ENCODE measurements around the gene NEGR1. TPM values are rescaled to one million over a fixed set of nuclear protein-coding genes. Genes with fewer than 3 reads are reported as not detected.

The NEGR1 gene
- total RNA-seq, 2 donors from 2014 or later = not detected

DNA sequence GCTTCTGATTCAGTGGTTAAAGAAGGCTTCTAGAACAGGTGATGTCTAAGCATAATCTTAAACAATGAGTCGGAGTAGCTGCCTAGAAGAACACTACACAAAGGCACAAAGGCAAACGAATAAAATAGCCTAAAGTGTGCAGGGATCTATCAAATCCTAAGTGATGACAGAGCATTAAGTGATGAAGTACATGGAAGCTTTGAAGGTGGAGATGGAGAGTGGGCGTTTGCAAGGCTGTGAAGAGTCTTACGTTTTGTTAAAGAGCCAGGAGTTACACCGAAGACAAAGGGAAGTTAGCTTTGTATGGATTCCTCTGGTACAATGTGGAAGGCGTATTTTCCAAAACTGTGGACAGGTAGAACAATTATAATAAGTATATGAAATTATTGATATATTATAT, 270.6 kb downstream of the NEGR1 start:
- Mint-ChIP-seq H3K4me3 (no peak overlapping the region), H3K36me3 (no peaks in the 10 kb centered on the region)
- no peak for DNase-seq (ENCODE audit: low spot score)

DNA sequence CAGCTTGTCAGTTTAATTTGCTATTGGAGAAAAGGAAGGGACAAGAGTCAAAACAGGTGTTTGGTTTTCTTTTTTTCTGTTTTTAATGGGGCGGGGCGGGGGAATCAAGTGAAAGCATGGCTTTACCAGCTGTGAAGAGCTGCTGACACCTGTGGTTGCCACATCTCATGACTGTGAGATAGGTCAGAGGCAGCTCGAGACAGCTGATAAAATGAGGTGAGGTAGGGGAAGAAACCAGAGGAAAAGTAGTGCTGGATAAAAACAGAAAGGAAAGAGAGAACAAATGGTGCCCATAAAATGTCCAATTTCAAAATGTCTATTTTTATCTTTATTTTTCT, 272.3 kb downstream of the NEGR1 start:
- H3K36me3 Mint-ChIP-seq = no peaks in the 10 kb centered on the region
- peaks cover 5% of the 10 kb centered on the region for H3K9me3 Mint-ChIP-seq
- no peak for ATAC-seq
- DNase-seq (ENCODE audit: low spot score) = no peak
- no peak overlapping the region for H3K27ac Mint-ChIP-seq
- peaks cover 0 to 2% of the 10 kb centered on the region in 2 donors for H3K4me1 Mint-ChIP-seq (ENCODE audit: low read depth in 2 of 2)
- no peak overlapping the region for H3K4me3 Mint-ChIP-seq
- no peaks in the 10 kb centered on the region for H3K27me3 Mint-ChIP-seq

More for the DNA sequence above, 270.6 kb downstream of the NEGR1 start:
- no peak for ATAC-seq
- Mint-ChIP-seq H3K27me3 (no peaks in the 10 kb centered on the region), H3K4me1 (ENCODE audit: low read depth in 2 of 2) (peaks cover 0 to 2% of the 10 kb centered on the region in 2 donors), H3K27ac (no peak overlapping the region), H3K9me3 (peaks cover 5% of the 10 kb centered on the region)

DNA sequence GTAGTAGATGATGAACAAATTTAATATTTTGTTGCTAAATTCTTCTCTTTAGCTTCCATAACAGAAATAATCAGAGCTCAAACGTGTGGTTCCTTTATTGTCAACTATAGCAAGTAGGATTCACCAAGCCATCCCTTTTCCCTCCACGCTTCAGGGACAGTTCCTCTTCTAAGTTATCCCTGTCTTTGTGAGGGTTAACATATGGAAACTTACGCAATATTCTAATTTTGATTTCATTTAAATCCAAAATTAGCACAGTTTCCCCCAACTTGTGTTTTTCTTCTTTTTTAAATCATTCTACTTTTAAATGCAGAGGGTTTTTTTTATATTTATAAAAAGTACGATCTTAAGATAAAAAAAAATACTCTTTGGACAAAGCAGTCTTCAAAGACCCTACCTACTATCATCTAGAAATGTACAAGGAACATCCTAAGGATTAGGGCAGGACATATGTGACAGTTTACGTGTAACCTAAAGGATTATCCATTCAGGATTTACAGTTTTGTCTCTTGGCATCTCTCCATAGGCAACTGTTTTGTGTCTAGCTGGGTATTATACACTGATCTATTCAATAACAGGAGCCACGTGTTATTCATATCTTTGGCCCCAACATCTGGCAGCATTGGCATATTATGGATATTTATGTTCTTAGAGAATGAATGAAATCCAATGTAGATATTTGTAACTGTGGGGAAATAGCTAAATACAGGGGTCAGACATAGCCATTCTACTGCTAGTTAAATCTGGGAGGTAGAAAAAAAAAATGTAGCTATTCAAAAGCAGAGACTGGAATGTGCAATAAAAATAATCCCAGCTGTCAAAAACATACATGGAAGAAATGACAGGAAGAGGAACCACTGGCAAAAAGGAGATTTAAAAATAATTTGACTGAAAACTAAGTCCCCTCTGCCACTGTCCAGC, 272.9 kb downstream of the NEGR1 start:
- Mint-ChIP-seq H3K36me3 (no peaks in the 10 kb centered on the region), H3K4me3 (no peak overlapping the region), H3K4me1 (ENCODE audit: low read depth in 2 of 2) (peaks cover 0 to 2% of the 10 kb centered on the region in 2 donors), H3K9me3 (peaks cover 5% of the 10 kb centered on the region), H3K27me3 (no peaks in the 10 kb centered on the region), H3K27ac (no peak overlapping the region)
- ATAC-seq = no peak
- no peak for DNase-seq (ENCODE audit: low spot score)

DNA sequence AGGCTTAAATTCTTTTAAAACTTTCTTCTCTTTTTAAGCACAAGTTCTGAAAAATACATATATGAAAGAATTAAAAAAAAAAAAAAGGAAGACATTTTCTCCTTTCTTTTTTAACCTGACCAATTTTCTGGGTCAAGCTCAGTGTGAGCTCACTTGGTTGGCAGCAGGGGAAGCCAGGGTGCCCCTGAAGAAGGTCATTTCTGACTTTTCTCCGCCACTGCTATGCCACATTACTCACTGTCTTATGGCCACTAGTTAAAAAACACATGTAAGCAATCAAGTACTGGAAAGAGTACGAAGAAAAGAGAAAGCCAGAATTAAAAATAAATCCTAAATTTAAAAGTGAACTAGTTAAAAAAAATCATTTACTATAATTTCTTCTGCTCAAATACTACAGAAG, 275.0 kb downstream of the NEGR1 start:
- no peak overlapping the region for H3K27ac Mint-ChIP-seq
- no peaks in the 10 kb centered on the region for H3K27me3 Mint-ChIP-seq
- DNase-seq (ENCODE audit: low spot score) (no peak), ATAC-seq (no peak)
- H3K36me3 Mint-ChIP-seq = no peaks in the 10 kb centered on the region
- peaks cover 2% of the 10 kb centered on the region for H3K9me3 Mint-ChIP-seq
- peaks cover 0 to 2% of the 10 kb centered on the region in 2 donors for H3K4me1 Mint-ChIP-seq (ENCODE audit: low read depth in 2 of 2)
- H3K4me3 Mint-ChIP-seq = no peak overlapping the region

DNA sequence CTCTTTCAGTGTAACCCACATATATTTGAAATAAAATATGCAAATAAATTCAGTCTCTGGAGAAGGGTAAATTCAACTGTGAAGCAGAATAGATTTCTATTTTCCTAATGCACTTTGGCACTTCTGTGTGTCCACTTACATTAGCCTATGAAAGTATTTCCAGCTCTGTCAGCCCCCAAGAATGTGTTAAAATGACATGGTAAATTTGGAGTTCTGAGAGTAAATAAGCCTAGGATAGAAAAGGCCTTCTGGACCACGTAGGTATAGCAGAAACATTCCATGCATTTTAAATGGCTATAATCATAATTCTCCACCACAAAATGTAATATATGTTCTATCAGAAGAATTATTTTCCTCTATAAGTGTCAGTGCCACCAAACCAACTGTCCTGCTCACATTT, 276.2 kb downstream of the NEGR1 start:
- Mint-ChIP-seq H3K36me3 (no peaks in the 10 kb centered on the region), H3K27me3 (no peaks in the 10 kb centered on the region), H3K4me1 (ENCODE audit: low read depth in 2 of 2) (peaks cover 0 to 2% of the 10 kb centered on the region in 2 donors), H3K27ac (no peak overlapping the region), H3K4me3 (no peak overlapping the region), H3K9me3 (no peaks in the 10 kb centered on the region)
- ATAC-seq (no peak), DNase-seq (ENCODE audit: low spot score) (no peak)

DNA sequence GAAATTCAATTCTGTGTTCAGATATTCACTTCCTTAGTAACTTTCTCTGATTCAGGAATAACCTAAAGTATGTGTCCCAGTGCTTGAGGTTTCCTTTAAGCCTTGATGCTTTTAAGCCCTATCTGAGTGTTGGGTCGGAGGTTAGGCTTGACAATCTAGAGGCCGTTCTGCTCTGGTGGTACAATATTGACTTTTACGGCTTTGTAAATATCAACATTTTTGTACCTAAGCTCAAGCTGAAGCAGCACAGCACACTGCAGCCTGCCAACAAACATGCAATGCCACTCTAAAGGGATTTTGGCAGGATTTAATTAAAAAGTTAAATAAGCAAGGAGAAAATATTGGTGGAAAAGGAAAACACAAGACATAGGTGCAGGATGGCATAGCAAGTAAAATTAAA, 279.2 kb downstream of the NEGR1 start:
- Mint-ChIP-seq H3K4me1 (ENCODE audit: low read depth in 2 of 2) (no peaks in the 10 kb centered on the region), H3K4me3 (no peak overlapping the region), H3K27me3 (no peaks in the 10 kb centered on the region), H3K27ac (no peak overlapping the region), H3K9me3 (no peaks in the 10 kb centered on the region), H3K36me3 (no peaks in the 10 kb centered on the region)
- DNase-seq (ENCODE audit: low spot score) (no peak), ATAC-seq (no peak)

DNA sequence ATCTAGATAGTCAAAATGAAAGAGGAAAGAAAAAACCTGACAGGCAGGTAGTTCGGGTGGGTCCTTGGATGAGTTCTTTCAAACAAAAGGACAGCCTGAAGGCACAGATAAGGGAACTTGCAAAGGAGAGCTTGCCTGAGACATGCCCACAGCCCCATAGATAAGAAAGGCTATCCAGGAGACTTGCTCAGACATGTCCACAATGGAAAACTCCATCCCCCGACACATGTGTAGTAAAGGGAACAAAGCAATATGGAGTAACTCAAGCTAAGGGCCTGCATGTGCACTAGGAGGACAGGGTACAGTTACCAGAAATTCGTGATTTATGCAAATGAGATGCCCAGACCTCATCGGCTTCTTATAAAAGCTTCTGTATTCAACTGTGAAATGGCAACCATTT, 281.5 kb downstream of the NEGR1 start:
- no peak overlapping the region for H3K27ac Mint-ChIP-seq

DNA sequence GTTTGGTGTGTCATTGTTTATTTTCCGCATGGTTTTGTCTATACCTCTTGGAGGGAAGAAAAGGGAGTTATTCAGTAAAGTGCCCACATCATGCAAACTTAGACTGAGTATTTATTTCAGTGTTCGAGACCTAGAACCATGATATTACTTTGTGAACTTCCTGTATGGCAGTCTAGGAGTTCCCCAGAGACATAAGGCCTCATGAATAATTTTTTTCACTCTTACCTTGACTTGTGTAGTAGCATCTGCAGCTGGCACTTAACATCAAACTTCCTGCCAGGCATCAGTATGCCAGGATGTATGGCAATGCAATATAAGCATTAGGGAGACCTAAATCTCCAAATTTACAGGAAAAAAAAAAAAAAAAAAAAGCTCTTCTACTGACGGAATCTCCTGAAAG, 287.7 kb downstream of the NEGR1 start:
- H3K4me3 Mint-ChIP-seq = no peak overlapping the region
- ATAC-seq (no peak), DNase-seq (ENCODE audit: low spot score) (no peak)
- peaks cover 5% of the 10 kb centered on the region for H3K9me3 Mint-ChIP-seq
- no peak overlapping the region for H3K27ac Mint-ChIP-seq
- no peaks in the 10 kb centered on the region for H3K4me1 Mint-ChIP-seq (ENCODE audit: low read depth in 2 of 2)
- no peaks in the 10 kb centered on the region for H3K27me3 Mint-ChIP-seq
- H3K36me3 Mint-ChIP-seq = peaks cover 8% of the 10 kb centered on the region

More for the DNA sequence above, 281.5 kb downstream of the NEGR1 start:
- no peak for DNase-seq (ENCODE audit: low spot score)
- no peak for ATAC-seq
- Mint-ChIP-seq H3K36me3 (peaks cover 8% of the 10 kb centered on the region), H3K4me3 (no peak overlapping the region), H3K9me3 (peaks cover 2% of the 10 kb centered on the region), H3K4me1 (ENCODE audit: low read depth in 2 of 2) (no peaks in the 10 kb centered on the region), H3K27me3 (no peaks in the 10 kb centered on the region)

DNA sequence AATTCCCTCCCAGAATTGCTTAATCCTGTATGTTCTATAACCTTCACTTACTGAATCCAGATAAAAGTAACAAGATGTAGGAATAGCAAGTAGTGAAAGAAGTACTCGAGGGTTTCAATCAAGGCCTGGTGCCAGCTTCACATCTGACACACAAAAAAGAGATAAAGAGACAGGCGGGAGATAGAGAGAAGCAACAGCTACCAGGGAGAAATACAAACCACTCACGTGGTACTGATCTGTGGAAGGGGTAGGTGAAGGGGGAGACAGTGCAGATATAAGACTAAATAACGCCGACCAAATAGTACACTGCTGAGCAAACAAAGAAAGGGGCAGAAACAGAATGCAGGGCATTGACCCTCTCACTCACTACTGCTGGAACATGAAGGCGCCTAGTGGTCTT, 295.2 kb downstream of the NEGR1 start:
- Mint-ChIP-seq H3K27ac (no peak overlapping the region), H3K4me3 (no peak overlapping the region)

DNA sequence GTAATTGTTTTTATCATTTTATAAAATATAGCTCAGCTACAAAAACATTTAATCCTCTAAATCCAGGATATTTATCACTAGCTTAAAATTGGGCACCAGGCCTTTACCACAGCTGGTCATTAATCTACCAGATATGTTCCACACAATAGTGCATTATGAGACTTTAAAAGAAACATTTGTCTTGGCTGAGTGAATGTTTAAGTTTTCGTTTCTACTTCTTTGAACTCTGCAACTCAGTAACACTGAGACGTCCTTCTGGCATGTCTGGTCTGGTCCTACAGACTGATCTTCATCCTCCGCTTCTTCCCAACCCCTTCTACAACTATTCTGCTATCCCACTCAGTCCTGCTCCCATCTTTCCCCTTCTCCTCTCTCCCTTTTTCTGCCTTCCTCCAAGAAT, 296.2 kb downstream of the NEGR1 start:
- H3K4me3 Mint-ChIP-seq = no peak overlapping the region
- H3K9me3 Mint-ChIP-seq = peaks cover 7% of the 10 kb centered on the region
- DNase-seq (ENCODE audit: low spot score) = no peak
- peaks cover 5% of the 10 kb centered on the region for H3K36me3 Mint-ChIP-seq
- no peak for ATAC-seq
- H3K4me1 Mint-ChIP-seq (ENCODE audit: low read depth in 2 of 2) = no peaks in the 10 kb centered on the region
- H3K27ac Mint-ChIP-seq = no peak overlapping the region
- H3K27me3 Mint-ChIP-seq = no peaks in the 10 kb centered on the region

More for the DNA sequence above, 295.2 kb downstream of the NEGR1 start:
- ATAC-seq (no peak), DNase-seq (ENCODE audit: low spot score) (no peak)
- H3K36me3 Mint-ChIP-seq = peaks cover 5% of the 10 kb centered on the region
- H3K4me1 Mint-ChIP-seq (ENCODE audit: low read depth in 2 of 2) = no peaks in the 10 kb centered on the region
- H3K27me3 Mint-ChIP-seq = no peaks in the 10 kb centered on the region
- peaks cover 6% of the 10 kb centered on the region for H3K9me3 Mint-ChIP-seq

DNA sequence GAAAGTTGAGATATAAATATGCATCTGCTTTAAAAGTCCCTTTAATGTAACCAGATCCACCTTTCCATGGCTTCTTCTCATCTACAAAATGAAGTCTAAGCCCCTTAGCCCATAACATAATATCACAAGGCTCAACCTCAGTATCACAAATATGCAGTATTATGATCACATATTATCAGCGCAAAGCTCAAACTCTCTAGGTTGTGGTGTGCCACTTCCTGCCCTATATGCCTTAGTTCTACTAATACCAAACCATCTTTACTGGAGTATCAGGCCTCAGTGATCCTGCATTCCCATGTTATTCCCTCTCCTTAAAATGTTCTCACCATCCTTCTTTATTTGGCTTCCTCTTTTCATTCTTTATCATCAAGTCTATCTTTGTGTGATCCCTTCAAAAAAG, 301.8 kb downstream of the NEGR1 start:
- Mint-ChIP-seq H3K36me3 (no peaks in the 10 kb centered on the region), H3K27me3 (no peaks in the 10 kb centered on the region), H3K9me3 (peaks cover 9% of the 10 kb centered on the region), H3K4me3 (no peak overlapping the region), H3K4me1 (ENCODE audit: low read depth in 2 of 2) (peaks cover 0 to 9% of the 10 kb centered on the region in 2 donors), H3K27ac (no peak overlapping the region)
- ATAC-seq (no peak), DNase-seq (ENCODE audit: low spot score) (no peak)

DNA sequence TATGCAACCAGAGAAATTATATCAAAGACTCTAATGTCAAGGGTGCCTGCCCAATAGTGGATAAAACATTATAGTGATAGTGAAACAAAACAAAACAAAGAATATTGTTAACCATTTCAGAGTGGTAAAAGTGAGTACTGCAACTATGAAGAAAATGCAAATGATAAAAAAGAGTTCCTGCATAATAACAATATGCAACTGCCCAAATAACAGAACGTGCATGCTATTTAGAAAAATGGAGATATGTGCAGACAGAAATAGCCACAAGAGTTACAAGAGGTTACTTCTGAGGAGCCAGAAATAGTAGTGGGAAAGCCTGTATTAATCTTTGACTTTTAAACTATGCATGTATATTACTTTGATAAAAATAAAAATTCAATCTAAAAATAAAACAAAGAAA, 302.5 kb downstream of the NEGR1 start:
- no peak overlapping the region for H3K4me3 Mint-ChIP-seq
- peaks cover 9% of the 10 kb centered on the region for H3K9me3 Mint-ChIP-seq
- DNase-seq (ENCODE audit: low spot score) (no peak), ATAC-seq (no peak)
- no peaks in the 10 kb centered on the region for H3K36me3 Mint-ChIP-seq
- no peak overlapping the region for H3K27ac Mint-ChIP-seq
- peaks cover 0 to 9% of the 10 kb centered on the region in 2 donors for H3K4me1 Mint-ChIP-seq (ENCODE audit: low read depth in 2 of 2)
- no peaks in the 10 kb centered on the region for H3K27me3 Mint-ChIP-seq

DNA sequence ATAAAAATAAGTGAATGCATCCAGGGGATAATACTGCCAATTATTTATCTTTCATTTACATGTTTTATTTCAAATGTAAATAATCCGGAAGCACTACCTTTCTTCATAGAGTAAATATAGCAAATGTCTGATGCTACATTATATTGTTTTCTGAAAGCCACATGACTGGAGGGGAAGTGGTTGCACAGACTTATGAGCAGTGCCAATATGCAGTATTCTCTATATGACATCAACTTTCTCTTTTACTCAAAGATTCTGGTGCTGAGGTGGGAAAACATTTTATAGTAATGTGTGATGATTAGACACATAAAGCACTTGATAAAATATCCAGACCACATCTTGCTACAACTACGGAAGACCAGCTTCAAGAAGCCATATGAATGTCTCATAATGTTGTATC, 314.7 kb downstream of the NEGR1 start:
- DNase-seq (ENCODE audit: low spot score) (no peak), ATAC-seq (no peak)
- H3K9me3 Mint-ChIP-seq = peaks cover 3% of the 10 kb centered on the region
- no peaks in the 10 kb centered on the region for H3K4me1 Mint-ChIP-seq (ENCODE audit: low read depth in 2 of 2)
- H3K27ac Mint-ChIP-seq = no peak overlapping the region
- H3K36me3 Mint-ChIP-seq = no peaks in the 10 kb centered on the region
- no peaks in the 10 kb centered on the region for H3K27me3 Mint-ChIP-seq
- no peak overlapping the region for H3K4me3 Mint-ChIP-seq

DNA sequence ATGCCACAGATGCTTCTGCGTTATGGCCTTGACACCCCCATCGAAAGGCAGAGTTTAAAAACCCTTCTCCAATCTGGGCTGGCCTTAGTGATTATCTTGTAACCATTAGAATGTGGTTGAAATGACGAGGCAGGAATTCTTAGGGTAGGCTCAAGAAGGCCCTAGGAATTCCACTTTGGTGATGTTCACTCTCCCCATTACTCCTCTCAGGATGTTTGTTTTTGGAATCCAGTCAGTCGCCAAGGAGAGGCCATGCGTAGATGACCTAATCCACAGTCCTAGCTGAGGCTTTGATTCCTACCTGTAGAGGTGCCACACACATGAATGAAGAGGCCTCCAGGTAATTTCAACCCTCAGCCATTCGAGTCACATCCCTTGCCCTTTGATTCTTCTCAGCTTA, 318.2 kb downstream of the NEGR1 start:
- H3K4me3 Mint-ChIP-seq = no peak overlapping the region
- no peak for DNase-seq (ENCODE audit: low spot score)
- no peaks in the 10 kb centered on the region for H3K27me3 Mint-ChIP-seq
- H3K9me3 Mint-ChIP-seq = no peaks in the 10 kb centered on the region
- H3K27ac Mint-ChIP-seq = no peak overlapping the region
- no peaks in the 10 kb centered on the region for H3K36me3 Mint-ChIP-seq
- no peaks in the 10 kb centered on the region for H3K4me1 Mint-ChIP-seq (ENCODE audit: low read depth in 2 of 2)
- no peak for ATAC-seq

All from natural killer cell treated with Interleukin-12 subunit alpha and Interleukin-12 subunit beta and Interleukin-15 and Interleukin-18, amount 100 ng/mL, for 72 hours (primary cell).